GM21737 (cell line): Measurements from ENCODE around the gene HAL.
A peak's percentile ranks its signal among the peaks of the same experiment; 100 is the strongest.

ENCODE experiments used
- ATAC-seq: cut with Tn5 transposase; IDR thresholded peaks from one replicate; pipeline ENCODE4 v1.9.1; 2021; ENCODE audit warnings: mild to moderate bottlenecking, moderate library complexity; ENCODE audit not compliant: unreplicated experiment

The HAL gene

GRCh38 chr12:95942524-95943329 is 53.4 kb downstream of the HAL start, which contains the start of gene CCDC38:
CCDC38 (minus strand) TSS chr12:95942614; CDS start chr12:95936509, 6,105 bp downstream.
- peak; percentile 99 for ATAC-seq

GRCh38 chr12:95942101-95942523 is 54.0 kb downstream of the HAL start:
- no peak for ATAC-seq

GRCh38 chr12:95940514-95940913 is 55.6 kb downstream of the HAL start:
- no peak for ATAC-seq
